HG03439 (cell line): Measurements from ENCODE around the gene APOB.

Experiments
- ATAC-seq: cut with Tn5 transposase; IDR thresholded peaks from one replicate; pipeline ENCODE4 v1.9.1; 2021; ENCODE audit warnings: mild to moderate bottlenecking, moderate library complexity; ENCODE audit not compliant: unreplicated experiment

APOB gene

GRCh38 chr2:20953146-20953824 lies 90.6 kb downstream of the APOB start:
- ATAC-seq = no peak
